GM04503 (cell line): ENCODE measurements around the gene VGLL4.
"Not testable (repeated sequence)": the region's sequence is repeated elsewhere in the genome, so short reads cannot be mapped to it uniquely, and the experiment has no call there.

Experiments
- DNase-seq: peaks from one replicate; pipeline ENCODE4 v3.0.0-alpha.2; 2012; ENCODE audit warnings: low read depth

Gene VGLL4

GRCh38 chr3:11583638-11584046 is 60.1 kb downstream of the VGLL4 start:
- no peak for DNase-seq

- DNase-seq = no peak
These were observed 60.5 kb downstream of the VGLL4 start for GRCh38 chr3:11583235-11583634.

- no peak for DNase-seq
These were observed 61.3 kb downstream of the VGLL4 start for GRCh38 chr3:11582191-11582968.

DNA sequence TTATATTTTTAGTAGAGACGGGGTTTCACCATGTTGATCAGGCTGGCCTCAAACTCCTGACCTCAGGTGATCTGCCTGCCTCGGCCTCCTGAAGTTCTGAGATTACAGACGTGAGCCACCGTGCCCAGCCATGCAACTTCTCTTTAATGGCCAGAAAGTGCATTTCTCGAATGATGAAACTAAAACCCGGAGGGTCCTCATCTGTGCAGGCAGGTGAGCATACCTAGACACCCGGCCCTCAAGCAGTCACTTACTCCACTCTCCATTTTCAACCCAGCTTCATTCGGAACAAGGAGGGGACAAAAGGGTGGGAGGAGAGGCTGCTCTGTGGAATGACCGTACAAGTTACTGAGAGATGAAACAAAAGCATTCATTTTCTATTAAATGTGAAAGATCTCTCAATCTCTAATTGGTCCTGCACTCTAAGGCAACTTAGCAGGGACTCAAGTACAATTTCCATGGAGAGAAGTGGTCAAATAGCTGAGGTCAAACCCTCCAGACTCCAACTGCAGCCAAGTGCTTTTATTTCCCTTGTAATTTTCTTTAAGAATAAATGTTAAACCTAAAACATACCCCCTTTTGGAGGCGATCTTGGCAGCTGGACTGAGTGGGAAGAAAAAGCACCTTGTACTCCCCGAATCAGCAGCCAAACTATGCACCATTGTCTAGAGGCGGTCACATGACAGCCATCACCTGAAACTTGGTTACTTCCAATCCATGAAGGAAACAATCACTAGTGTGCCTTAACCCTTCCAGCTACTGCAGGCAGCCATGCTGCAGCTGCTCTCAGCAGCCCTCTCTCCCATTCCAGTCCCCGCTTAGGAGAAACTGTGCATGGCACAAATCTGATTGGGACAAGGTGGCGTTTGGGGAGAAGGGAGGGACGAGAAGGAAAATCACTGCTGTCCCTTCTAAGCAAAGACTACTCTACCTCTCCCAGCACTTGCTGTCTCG is 62.2 kb downstream of the VGLL4 start:
- DNase-seq = no peak

DNA sequence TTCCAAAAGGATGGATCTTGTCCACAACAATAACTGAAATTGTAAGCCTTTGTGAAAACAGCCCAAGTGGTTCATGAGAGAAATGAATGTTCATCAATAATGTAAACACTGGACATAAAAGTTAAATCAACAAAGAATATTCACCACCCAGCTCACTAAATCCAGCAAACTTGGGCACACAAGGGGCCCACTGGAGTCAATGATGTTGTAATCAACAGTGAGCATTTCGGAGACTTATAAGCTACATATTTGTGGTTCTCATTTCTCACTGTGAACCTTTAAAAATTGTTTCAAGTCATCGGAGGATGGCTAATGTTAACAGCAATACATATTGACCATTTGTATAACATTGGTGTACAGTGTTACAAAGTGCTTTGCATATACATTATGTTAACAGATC is 63.1 kb downstream of the VGLL4 start:
- DNase-seq = no peak

GRCh38 chr3:11578169-11578568 is 65.5 kb downstream of the VGLL4 start:
- no peak for DNase-seq

- DNase-seq = no peak
These were observed 67.3 kb downstream of the VGLL4 start for GRCh38 chr3:11576453-11576852.

DNA sequence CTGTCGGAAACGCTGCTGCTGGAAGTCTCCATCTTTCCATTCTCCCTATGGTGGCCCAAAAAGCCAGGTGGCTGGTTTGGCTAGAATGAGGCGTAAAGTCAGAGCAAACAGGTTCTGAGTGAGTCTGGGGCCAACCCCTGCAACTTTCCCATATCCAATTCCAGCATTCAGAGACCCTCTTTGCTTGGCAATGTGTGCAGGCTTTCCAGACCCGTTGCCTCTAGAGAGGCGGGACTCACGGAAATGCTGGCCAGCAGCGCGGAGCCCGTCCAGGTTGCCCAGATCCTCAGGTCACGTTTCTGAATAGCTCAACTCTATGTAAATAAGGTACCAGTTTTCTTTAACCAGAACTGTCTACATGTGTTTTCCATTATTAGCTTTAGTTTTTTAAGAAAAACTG is 68.0 kb downstream of the VGLL4 start:
- no peak for DNase-seq

- no peak for DNase-seq
These were observed 68.6 kb downstream of the VGLL4 start for GRCh38 chr3:11574981-11575669.

DNA sequence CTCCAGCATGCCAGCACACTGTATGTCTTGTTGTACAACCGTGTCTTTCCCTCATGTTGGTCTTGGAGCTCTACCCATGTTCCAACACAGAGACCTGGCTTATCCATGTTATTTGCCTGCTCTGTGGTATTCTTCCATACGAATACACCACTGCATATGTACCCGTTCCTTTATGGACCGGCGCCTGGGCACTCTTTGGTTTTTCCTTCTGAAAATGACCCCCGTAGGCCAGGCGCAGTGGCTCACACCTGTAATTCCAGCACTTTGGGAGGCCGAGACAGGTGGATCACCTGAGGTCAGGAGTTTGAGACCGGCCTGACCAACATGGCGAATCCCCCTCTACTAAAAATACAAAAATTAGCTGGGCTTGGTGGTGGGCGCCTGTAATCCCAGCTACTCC is 71.1 kb downstream of the VGLL4 start:
- not testable (repeated sequence) for DNase-seq

DNA sequence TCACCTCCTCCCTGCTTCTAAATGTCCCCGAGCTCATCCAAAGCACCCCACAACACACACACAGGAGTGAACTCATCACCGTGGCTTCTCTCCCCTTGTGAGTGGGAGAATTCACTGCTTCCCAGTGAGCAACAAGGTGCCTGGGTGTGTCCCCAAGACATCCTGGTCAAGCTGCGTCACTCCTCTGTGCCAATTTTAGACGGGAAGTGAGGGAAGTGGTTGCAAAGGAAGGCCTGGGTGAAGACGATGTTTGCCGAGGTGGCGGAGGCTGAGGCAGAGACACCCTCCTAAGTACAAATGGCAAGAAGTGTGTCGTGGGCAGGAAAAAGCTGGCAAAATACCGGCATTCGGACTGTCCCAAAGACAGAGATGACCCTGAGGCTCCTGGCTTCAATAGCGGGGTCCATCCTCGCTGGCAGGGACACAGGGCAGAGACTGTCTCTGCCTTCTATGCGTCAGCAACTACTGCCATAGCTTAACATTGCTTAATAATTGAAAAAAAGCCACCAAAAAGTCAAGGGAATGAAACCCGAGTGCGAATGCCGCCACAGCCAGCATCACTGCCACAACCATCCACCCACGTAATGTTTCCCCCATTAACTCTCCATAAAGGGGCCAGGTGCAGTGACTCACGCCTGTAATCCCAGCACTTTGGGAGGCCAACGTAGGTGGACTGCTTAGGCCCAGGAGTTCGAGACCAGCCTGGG is 72.8 kb downstream of the VGLL4 start:
- no peak for DNase-seq

GRCh38 chr3:11570251-11570650 is 73.5 kb downstream of the VGLL4 start:
- DNase-seq = no peak

GRCh38 chr3:11569156-11569741 is 74.5 kb downstream of the VGLL4 start:
- DNase-seq = no peak

DNA sequence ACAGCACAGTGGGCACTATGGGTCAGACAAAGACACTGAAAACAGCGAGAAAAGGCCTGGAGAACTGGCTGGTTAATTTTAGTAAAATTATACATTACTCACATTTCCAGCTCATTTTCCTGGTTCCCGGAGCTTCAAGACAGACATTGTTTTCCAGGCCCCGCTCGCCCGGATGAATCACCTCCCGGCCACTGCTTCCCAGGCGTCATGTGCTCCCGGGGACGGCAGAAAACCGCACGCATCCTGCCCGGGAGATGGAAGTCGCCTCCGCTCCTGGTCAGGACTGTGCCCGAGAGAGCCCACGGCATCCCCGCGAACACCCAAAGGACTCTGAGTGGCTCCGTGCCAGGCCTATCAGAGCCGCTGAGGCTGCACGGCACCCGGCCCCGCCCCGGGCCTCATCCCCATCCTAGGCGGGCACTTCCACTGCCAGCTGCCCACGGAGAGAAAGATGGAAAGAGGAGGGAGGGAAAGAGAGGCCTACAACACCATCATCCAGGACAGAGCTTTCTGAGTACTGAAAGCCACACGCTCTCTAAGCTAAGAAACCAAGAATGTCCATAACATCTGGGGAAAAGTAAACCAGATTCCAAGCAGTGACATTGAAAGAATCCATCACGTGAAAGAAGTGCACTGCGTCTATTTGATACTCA is 75.1 kb downstream of the VGLL4 start:
- DNase-seq = peak; percentile 80

- DNase-seq = no peak
These were observed 75.9 kb downstream of the VGLL4 start for GRCh38 chr3:11567516-11568467.

- no peak for DNase-seq
These were observed 76.8 kb downstream of the VGLL4 start for GRCh38 chr3:11566916-11567315.

- no peak for DNase-seq
These were observed 77.2 kb downstream of the VGLL4 start for GRCh38 chr3:11566478-11566877.

DNA sequence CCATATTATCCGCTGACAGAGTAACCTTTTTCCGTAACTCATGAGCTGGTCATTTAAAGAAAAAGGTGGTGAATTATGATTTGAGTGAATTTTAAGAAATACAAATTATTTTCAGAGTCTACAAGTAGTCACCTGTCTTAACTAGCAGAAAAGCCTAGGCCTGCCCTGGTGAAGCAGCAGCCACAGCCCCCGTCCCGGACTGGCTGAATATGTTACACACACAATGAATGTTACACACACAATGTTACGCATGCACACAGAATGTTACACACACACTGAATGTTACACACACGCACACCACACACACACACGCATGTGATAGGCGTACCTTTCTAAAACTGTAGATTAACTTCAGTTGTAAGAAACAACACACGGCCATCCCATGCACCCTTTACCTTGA is 77.8 kb downstream of the VGLL4 start:
- DNase-seq = no peak

DNA sequence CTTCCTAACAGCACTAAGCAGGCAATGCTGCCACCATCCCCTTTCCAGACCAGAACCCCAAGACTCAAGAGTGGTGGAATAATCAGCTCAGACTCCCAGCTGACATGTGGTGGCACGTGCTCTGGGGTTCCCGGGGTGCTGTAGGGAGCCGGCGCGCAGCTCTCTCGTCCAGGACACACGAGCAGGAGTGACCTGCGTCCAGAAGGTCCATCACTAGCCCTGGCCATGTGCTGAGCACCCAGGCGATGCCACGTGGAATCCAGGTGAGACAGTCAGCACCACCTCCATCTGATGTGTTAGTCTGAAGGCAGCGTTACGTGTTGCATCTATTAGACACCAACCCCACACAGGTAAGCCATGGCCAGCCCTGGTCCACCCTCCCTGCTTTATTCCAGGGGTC is 78.2 kb downstream of the VGLL4 start:
- DNase-seq = no peak

DNA sequence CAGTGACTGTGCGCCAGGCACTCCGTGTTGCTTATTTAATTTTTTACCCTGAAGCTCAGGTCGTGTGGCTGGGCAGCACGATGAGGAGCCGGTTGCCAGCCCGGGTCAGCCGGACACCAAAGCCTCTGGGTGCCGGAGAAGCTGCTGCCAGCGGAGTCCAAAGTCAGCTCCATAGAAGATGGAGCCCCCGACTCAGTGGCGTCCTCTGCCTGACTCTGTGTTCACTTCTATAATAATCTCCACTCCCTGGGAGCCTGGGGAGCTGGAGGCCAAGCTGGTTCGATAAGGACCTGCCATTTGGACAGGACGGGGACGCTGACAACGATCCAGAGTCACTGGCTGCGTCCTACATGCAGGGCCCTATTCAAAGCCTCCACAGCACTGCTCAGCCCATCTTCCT is 78.6 kb downstream of the VGLL4 start:
- no peak for DNase-seq
